ENCODE data around the gene PLB1. TPM values are rescaled to one million over a fixed set of nuclear protein-coding genes. Genes with fewer than 3 reads are reported as not detected.

PLB1 gene
- total and polyA plus RNA-seq, 2 experiments from 2014 or later, result 0.06 to 0.21 TPM

DNA sequence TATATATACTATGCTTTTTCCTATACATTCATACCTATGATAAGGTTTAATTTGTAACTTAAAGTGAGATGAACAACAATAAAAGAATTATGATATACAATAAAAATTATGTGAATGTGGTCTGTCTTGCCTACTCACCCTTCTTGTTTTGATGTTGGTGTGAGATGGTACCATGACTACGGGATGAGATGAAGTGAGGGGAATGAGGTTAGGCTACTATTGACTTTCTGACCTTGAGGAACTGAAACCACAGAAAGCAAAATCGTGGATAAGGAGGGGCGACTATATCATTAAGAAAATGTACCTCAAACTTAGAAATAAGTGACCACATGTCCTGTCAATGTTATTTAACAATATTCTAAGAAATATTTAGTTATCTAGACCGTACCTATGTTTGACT, 151.8 kb downstream of the PLB1 start (continued):
- TF ChIP-seq, protein P1, sequence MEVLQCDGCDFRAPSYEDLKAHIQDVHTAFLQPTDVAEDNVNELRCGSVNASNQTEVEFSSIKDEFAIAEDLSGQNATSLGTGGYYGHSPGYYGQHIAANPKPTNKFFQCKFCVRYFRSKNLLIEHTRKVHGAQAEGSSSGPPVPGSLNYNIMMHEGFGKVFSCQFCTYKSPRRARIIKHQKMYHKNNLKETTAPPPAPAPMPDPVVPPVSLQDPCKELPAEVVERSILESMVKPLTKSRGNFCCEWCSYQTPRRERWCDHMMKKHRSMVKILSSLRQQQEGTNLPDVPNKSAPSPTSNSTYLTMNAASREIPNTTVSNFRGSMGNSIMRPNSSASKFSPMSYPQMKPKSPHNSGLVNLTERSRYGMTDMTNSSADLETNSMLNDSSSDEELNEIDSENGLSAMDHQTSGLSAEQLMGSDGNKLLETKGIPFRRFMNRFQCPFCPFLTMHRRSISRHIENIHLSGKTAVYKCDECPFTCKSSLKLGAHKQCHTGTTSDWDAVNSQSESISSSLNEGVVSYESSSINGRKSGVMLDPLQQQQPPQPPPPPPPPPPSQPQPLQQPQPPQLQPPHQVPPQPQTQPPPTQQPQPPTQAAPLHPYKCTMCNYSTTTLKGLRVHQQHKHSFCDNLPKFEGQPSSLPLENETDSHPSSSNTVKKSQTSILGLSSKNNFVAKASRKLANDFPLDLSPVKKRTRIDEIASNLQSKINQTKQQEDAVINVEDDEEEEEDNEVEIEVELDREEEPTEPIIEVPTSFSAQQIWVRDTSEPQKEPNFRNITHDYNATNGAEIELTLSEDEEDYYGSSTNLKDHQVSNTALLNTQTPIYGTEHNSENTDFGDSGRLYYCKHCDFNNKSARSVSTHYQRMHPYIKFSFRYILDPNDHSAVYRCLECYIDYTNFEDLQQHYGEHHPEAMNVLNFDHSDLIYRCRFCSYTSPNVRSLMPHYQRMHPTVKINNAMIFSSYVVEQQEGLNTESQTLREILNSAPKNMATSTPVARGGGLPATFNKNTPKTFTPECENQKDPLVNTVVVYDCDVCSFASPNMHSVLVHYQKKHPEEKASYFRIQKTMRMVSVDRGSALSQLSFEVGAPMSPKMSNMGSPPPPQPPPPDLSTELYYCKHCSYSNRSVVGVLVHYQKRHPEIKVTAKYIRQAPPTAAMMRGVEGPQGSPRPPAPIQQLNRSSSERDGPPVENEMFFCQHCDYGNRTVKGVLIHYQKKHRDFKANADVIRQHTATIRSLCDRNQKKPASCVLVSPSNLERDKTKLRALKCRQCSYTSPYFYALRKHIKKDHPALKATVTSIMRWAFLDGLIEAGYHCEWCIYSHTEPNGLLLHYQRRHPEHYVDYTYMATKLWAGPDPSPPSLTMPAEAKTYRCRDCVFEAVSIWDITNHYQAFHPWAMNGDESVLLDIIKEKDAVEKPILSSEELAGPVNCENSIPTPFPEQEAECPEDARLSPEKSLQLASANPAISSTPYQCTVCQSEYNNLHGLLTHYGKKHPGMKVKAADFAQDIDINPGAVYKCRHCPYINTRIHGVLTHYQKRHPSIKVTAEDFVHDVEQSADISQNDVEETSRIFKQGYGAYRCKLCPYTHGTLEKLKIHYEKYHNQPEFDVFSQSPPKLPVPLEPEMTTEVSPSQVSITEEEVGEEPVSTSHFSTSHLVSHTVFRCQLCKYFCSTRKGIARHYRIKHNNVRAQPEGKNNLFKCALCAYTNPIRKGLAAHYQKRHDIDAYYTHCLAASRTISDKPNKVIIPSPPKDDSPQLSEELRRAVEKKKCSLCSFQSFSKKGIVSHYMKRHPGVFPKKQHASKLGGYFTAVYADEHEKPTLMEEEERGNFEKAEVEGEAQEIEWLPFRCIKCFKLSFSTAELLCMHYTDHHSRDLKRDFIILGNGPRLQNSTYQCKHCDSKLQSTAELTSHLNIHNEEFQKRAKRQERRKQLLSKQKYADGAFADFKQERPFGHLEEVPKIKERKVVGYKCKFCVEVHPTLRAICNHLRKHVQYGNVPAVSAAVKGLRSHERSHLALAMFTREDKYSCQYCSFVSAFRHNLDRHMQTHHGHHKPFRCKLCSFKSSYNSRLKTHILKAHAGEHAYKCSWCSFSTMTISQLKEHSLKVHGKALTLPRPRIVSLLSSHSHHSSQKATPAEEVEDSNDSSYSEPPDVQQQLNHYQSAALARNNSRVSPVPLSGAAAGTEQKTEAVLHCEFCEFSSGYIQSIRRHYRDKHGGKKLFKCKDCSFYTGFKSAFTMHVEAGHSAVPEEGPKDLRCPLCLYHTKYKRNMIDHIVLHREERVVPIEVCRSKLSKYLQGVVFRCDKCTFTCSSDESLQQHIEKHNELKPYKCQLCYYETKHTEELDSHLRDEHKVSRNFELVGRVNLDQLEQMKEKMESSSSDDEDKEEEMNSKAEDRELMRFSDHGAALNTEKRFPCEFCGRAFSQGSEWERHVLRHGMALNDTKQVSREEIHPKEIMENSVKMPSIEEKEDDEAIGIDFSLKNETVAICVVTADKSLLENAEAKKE (CRISPR knock-in tag; IDR thresholded peaks at IDR 0.05), result no peak
- TF ChIP-seq ZNF331 (CRISPR knock-in tag; IDR thresholded peaks at IDR 0.05; ENCODE audit: low read depth) (no peak), POLR2AphosphoS5 (IDR thresholded peaks at IDR 0.05; ENCODE audit: low read depth) (no peak), JUNB (IDR thresholded peaks at IDR 0.05; ENCODE audit: unreplicated experiment) (no peak), ZNF114 (CRISPR knock-in tag; IDR thresholded peaks at IDR 0.05) (no peak), EZH2 (IDR thresholded peaks at IDR 0.05; ENCODE audit: low read depth, unreplicated experiment) (no peak), STAT1 (IDR thresholded peaks at IDR 0.05; ENCODE audit: unreplicated experiment) (no peak)
- TF ChIP-seq, protein P2, sequence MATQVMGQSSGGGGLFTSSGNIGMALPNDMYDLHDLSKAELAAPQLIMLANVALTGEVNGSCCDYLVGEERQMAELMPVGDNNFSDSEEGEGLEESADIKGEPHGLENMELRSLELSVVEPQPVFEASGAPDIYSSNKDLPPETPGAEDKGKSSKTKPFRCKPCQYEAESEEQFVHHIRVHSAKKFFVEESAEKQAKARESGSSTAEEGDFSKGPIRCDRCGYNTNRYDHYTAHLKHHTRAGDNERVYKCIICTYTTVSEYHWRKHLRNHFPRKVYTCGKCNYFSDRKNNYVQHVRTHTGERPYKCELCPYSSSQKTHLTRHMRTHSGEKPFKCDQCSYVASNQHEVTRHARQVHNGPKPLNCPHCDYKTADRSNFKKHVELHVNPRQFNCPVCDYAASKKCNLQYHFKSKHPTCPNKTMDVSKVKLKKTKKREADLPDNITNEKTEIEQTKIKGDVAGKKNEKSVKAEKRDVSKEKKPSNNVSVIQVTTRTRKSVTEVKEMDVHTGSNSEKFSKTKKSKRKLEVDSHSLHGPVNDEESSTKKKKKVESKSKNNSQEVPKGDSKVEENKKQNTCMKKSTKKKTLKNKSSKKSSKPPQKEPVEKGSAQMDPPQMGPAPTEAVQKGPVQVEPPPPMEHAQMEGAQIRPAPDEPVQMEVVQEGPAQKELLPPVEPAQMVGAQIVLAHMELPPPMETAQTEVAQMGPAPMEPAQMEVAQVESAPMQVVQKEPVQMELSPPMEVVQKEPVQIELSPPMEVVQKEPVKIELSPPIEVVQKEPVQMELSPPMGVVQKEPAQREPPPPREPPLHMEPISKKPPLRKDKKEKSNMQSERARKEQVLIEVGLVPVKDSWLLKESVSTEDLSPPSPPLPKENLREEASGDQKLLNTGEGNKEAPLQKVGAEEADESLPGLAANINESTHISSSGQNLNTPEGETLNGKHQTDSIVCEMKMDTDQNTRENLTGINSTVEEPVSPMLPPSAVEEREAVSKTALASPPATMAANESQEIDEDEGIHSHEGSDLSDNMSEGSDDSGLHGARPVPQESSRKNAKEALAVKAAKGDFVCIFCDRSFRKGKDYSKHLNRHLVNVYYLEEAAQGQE (IDR thresholded peaks at IDR 0.05; ENCODE audit: unreplicated experiment), result no peak
